AG10803 (cell line): Measurements from ENCODE around the gene IL6.

Experiments
- DNase-seq: peaks from one replicate; pipeline ENCODE4 v3.0.0; 2010; ENCODE audit warnings: low read depth
- H3K4me3 ChIP-seq: 2 replicates; pipeline ENCODE4 v1.5.1; 2011; ENCODE audit warnings: mild to moderate bottlenecking, low read length, control low read depth
- TF ChIP-seq, protein P1 (sequence below): conservative IDR thresholded peaks from 2 replicates; pipeline ENCODE4 v1.5.1; 2011; ENCODE audit warnings: mild to moderate bottlenecking, low read length, control low read depth, inconsistent platforms

IL6 gene

DNA sequence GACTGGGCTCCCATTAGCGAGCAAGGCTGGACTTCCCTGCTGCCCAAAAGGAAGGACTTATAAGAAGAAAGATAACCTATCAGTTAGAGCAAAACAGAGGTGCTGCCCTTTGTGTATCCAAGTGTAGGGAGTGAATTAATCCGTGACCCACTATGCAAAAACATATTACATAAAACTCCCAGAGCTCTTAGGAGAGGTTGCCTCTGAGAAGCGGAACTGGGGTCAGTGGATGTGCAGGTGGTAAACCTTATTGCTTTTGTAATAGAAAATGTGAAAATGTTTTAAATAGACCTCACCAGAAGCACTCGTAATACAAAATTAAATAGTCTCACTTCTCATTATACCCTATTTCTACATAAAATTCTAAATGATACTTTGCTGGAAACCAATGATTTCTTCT lies 17.1 kb upstream of the IL6 start:
- H3K4me3 ChIP-seq, result no peak overlapping the region
- TF ChIP-seq, protein P1, sequence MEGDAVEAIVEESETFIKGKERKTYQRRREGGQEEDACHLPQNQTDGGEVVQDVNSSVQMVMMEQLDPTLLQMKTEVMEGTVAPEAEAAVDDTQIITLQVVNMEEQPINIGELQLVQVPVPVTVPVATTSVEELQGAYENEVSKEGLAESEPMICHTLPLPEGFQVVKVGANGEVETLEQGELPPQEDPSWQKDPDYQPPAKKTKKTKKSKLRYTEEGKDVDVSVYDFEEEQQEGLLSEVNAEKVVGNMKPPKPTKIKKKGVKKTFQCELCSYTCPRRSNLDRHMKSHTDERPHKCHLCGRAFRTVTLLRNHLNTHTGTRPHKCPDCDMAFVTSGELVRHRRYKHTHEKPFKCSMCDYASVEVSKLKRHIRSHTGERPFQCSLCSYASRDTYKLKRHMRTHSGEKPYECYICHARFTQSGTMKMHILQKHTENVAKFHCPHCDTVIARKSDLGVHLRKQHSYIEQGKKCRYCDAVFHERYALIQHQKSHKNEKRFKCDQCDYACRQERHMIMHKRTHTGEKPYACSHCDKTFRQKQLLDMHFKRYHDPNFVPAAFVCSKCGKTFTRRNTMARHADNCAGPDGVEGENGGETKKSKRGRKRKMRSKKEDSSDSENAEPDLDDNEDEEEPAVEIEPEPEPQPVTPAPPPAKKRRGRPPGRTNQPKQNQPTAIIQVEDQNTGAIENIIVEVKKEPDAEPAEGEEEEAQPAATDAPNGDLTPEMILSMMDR, result no peak
- no peak for DNase-seq

DNA sequence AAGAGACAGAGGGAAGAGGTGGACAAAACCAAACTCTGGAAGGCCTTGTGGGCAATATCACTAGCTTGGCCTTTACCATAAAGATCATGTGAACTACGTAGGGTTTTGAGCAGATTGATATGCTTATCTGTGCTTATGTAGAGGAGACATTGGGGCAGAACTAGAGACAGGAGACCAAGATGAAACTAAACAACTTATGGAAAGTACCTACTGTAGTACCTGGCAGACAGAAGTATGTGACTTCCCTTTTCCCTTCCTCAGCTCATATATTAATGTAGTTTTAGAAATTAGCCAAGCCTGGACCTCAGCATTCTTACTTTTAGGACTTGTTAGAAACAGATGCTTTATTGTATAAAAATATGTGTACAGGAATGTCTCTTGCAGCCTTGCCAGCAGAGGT lies 14.0 kb upstream of the IL6 start:
- no peak for DNase-seq
- no peak overlapping the region for H3K4me3 ChIP-seq
- TF ChIP-seq, protein P1, result no peak

DNA sequence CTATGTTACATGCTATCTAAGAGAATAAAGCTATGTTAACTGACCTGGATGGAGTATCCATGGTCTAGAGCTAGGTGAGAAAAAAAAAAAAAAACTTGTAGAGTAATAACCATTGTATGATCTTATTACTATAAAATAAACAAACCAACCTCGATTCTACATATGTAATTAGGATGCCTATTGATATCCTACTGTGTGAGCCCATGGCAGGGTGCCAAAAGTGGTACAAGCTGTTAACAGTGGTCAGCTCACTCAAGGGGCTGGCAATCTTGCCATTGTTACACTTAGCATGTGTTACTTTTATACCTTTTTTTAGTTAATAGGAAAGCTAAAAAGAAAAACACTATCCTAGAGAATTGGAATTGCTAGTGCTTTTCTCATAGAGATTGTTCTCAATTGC lies 13.5 kb upstream of the IL6 start:
- no peak overlapping the region for H3K4me3 ChIP-seq
- TF ChIP-seq, protein P1, result no peak
- no peak for DNase-seq

DNA sequence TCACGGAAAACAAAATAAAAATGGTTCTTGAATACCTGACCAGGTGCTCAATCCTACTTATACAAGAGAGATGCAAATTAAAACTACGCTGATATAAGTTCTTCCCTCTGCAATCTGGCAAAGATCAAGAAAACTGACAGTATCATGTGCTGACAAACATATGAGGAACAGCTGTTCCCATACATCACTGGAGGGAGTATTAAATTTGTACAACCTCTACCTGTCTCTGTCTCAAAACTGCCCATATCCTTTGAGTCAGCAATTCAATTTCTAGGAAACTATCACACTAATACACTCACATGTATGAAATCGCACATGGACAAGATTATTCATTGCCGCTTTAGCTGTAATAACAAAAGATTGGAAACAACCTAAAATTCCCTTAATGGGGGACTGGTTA lies 11.0 kb upstream of the IL6 start:
- TF ChIP-seq, protein P1, result no peak
- DNase-seq, result no peak
- H3K4me3 ChIP-seq, result no peak overlapping the region

DNA sequence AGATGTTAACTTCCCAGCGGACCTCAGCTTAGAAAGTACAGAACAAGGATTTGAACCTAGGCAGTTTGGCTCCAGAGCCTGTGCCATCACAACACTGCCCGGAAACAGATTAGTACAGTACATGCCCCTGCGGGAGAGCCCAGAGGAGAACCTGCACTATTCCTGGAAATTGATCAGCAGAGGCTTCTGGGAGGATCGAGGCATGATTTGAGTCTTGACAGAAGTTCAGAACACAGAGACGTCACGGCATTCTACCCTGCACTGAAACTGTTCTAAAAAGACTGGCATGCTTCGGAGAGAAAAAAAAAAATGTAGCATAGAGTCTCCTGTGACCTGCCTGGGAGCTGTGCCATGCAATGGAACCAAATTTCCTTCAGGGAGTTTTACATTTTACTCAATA lies 9.2 kb upstream of the IL6 start:
- TF ChIP-seq, protein P1, result no peak
- H3K4me3 ChIP-seq, result no peak overlapping the region
- no peak for DNase-seq

DNA sequence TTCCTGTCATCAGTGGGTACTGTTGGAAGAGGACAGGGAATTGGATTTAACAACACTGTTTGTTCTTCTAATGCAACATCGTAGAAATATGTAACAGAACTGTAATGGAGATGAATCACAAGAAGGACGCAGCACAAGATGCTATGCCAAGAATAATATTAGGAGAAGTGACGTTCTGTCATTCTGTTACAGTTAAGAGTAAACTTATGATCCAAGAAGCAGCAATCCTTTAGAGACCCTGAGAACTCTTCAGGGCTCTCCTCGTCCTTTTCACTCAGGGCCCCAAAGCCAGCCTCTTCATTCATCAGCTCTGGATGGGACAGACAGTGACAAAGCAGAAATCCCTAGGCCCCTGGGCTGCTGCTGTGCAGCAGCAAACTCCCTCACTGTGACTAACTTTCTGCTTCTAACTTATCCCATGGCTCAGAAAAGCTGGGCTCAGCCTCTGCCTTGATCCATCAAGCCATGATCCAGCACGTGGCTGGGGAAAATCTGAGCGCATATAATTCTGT lies 8.7 kb upstream of the IL6 start:
- peak; percentile 89 for DNase-seq
- TF ChIP-seq, protein P1, result no peak
- no peak overlapping the region for H3K4me3 ChIP-seq

DNA sequence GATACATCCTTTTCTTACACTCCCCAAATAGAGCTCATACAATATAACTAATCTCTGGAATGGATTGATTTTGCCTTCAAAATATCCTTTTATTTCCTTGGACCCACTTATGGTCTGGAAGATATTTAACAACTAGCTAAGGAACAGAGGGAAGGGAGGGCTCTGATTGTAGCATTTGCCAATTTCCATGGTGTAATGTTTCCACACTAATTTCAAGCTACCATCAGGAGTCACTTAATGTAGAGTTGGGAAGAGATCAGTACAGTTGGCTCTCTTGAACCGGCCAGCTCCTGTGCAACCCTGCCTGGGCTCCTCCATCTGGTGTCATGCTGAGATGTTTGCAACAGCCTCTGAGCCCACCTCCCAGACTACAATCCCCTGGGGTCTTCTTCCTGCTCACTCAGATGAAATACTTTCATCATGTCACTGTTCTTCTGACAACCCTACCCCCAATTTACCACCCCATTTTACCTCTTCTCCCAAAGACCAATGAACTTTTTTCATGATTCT lies 8.0 kb upstream of the IL6 start:
- DNase-seq, result peak; percentile 51
- TF ChIP-seq, protein P1, result no peak
- H3K4me3 ChIP-seq, result no peak overlapping the region
